HG02852 (cell line): ENCODE measurements around the gene H6PD.

Source experiments
- ATAC-seq: cut with Tn5 transposase; IDR thresholded peaks from one replicate; pipeline ENCODE4 v1.9.1; 2021; ENCODE audit warnings: mild to moderate bottlenecking, moderate library complexity; ENCODE audit not compliant: unreplicated experiment

H6PD gene

GRCh38 chr1:9240914-9241820 lies 6.6 kb downstream of the H6PD start:
- ATAC-seq, result no peak

- ATAC-seq, result no peak
Observed at GRCh38 chr1:9241891-9242290, 7.3 kb downstream of the H6PD start.

GRCh38 chr1:9242338-9242969 lies 7.9 kb downstream of the H6PD start:
- no peak for ATAC-seq

- no peak for ATAC-seq
Observed at GRCh38 chr1:9243066-9243739, 8.6 kb downstream of the H6PD start.

GRCh38 chr1:9244501-9245229 lies 10.1 kb downstream of the H6PD start:
- ATAC-seq, result no peak

- no peak for ATAC-seq
Observed at GRCh38 chr1:9245230-9245619, 10.7 kb downstream of the H6PD start.

- no peak for ATAC-seq
Observed at GRCh38 chr1:9245661-9246060, 11.1 kb downstream of the H6PD start.

GRCh38 chr1:9246215-9246614 lies 11.6 kb downstream of the H6PD start:
- ATAC-seq, result no peak

GRCh38 chr1:9246841-9247785 lies 12.5 kb downstream of the H6PD start:
- ATAC-seq, result no peak

GRCh38 chr1:9247894-9248293 lies 13.3 kb downstream of the H6PD start:
- no peak for ATAC-seq

- no peak for ATAC-seq
Observed at GRCh38 chr1:9248341-9249262, 14.0 kb downstream of the H6PD start.

- ATAC-seq, result no peak
Observed at GRCh38 chr1:9249263-9249533, 14.6 kb downstream of the H6PD start.

GRCh38 chr1:9249534-9250410 lies 15.2 kb downstream of the H6PD start:
- no peak for ATAC-seq

- no peak for ATAC-seq
Observed at GRCh38 chr1:9250411-9251381, 16.1 kb downstream of the H6PD start.

- no peak for ATAC-seq
Observed at GRCh38 chr1:9251501-9251900, 16.9 kb downstream of the H6PD start.

GRCh38 chr1:9253004-9253403 lies 18.4 kb downstream of the H6PD start:
- no peak for ATAC-seq

GRCh38 chr1:9253453-9254105 lies 19.0 kb downstream of the H6PD start:
- ATAC-seq, result no peak
